Activated CD8-positive, alpha-beta memory T cell treated with anti-CD3 and anti-CD28 coated beads, Interleukin-2, amount 50 U/mL, for 48 hours (primary cell): Measurements from ENCODE around the gene ARSJ.

Source experiments
- DNase-seq: peaks from one replicate; pipeline ENCODE4 v3.0.0-alpha.2; 2020

ARSJ gene

DNA sequence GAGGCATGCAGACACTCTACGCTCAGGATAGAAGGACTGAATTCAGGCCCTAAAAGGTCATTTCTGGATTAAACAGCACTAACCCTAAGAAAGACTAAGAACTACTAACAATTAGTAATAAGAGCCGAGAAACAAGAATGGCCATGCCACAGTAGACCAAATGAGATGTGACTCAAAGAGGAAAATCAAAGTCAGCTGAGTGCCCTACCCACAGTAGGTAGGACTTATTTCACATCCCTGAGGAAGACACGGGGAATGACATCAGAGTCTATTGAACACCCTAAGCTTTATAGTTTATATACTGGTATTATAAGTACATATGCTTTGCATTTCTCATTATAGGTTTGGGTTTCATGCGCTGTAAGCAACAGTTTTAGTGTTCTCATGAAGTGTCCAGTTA is 2.7 kb upstream of the ARSJ start:
- DNase-seq, result no peak

DNA sequence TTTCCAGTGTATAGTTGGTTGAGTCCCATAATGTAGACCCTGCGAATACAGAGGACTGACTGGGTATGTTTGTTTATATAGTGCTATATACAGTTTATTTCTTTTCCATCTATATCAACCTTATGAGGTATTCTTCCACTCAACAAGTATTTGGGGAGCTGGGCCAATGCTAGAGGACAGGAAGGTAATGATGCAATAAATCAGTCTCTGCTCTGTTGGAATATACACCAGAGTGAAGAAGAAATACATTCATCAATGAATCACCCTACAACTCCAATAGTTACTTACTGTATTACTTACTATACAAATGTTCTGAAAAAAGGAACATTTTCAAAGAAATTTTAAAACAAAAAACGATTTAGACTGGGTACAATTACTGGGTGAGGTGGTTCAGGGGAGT is 2.1 kb upstream of the ARSJ start:
- no peak for DNase-seq

DNA sequence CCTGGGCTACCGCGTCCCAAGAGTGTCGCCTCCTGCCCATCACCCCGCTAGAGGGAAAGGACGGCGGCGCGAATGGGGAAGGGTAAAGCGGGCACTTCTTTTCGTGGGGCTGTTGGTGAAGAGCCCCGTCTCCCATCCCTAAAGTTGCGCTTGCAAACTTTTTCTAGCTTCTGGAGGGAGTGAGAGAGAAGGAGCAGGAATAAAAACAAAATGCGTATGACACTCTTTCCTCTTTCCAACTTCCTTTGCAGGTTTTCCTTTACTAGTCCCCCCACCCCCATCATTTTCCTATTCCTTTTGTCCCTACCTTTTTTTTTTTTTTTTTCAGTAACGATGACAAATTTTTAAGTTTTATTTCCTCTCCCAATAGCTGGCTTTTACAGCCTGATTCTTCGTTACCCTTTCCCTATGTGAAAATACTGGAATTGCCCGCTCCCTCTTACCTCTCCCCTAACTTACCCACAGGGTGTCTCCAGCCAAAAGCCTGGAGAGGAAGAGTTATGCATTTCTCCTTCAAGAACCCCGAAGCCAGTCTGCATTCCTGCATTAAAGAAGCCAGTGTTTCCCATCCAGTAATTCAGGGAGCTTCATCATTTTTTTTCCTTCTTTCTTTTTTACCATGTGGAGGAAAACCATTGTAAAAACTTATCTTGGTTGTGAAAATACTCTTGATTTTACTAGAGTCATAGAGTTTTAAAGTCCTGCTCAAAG is 613 bp upstream of the ARSJ start:
- DNase-seq, result no peak

DNA sequence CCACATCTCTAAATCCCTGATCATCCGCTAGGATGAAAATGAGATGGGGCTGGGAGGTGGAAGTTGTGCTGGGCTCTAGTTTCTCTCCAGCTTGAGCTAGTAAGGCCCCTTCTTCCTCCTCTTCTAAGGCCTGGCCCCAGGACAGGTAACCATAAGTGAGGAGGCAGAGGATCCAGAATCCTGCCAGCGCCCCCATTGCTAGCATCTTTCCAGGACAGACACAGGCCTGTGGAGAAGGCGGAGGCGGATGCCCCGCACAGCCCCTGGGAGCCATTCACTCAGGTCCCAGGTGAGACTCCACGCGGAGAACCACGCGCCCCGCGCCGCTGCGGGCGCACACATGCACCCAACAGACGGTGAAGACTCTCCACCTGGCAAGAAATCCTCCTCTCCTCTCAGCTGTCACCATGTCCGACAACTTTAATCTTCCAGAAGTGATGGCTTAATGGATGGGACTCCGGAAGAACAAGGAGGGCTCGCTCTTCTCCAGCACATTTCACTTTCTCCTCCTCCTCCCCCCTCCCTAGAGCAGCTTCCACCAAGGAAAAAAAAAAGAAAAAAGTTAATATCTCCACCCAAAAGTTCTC is 793 bp downstream of the ARSJ start:
- DNase-seq, result no peak

DNA sequence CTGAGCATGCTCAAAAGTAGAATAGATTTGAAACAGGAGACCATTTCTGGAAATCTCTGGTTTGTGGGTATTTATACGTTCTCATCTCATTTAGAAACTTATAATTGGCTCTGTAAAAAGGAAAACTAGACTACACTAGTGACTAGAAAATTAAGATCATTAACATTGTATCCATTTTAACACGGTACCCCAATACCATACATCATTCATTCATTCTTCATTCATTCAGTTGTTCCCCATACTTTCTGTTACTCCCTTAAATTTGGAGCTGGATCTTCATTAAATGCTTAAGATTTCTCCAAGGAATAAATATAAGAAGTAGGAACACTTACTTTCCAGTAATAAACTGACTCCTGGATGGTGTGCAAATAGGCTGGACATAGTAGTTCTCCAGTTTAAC is 1.3 kb downstream of the ARSJ start:
- no peak for DNase-seq

DNA sequence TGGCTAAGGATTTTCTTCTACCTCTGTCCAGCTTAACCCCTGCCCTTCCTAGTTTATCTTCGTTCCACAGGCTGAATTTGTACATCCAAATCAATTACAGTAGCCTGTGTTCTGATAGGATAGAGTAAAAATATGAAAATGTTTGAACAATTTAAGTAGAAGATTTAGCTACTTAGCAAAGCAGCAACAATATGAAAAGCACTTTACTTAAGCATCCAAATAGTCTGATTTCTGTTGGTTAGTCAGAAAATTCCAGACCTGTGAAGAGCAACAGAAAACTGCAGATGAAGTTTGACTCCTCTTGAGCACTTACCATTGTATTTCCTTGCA is 2.0 kb downstream of the ARSJ start:
- no peak for DNase-seq

DNA sequence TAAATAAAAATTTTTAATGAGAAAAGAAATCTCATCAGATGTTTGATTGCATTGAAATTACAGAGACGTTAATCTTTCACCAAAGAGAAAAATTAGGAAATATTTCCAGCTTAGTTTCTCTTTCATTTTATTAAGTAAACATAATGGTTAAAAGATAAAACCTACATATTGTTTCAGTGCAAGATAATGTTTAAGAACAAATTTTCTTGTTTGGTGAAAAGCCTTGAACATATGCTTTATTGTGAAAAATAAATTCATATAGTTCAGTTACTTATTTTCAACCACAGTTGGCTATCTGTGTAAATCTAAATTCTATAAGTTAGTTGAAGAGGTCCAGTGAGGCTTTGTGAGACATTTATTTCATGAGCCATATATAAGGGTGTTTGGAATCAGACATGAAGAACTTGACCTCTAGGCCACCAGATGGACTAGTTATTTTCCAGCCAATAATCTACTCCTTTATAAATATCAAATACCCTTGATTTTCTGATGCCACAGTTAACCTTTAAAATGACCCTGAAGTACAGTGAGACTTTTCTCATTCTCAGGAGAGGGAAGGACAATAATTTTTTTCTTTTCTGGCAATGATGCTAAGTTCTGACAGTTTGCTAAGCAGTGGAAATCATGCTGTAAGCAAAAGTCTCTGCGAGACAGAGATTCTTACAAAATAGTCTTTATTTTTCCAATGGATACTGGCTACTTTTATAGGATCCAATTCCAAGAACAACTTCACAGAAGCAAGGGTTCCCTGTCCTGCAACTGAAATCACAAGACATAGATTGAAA is 2.5 kb downstream of the ARSJ start:
- DNase-seq, result no peak

DNA sequence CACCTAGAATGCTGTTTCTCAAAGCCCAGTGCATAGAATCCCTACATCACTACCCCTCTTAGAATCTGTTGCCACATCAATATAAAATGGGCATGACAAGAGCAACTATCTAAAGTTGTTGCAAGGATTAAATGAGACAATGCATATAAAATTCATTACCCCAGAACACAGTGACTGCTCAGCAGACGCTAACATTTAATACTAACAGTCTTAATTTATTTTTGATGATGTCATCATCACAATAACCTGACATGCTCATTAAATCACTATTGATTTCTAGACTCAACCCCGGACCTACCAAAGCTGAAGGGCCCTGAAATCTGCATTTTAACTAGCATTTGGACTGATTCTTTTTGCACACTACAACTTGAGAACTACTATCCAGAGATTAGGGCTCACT is 3.9 kb downstream of the ARSJ start:
- no peak for DNase-seq

DNA sequence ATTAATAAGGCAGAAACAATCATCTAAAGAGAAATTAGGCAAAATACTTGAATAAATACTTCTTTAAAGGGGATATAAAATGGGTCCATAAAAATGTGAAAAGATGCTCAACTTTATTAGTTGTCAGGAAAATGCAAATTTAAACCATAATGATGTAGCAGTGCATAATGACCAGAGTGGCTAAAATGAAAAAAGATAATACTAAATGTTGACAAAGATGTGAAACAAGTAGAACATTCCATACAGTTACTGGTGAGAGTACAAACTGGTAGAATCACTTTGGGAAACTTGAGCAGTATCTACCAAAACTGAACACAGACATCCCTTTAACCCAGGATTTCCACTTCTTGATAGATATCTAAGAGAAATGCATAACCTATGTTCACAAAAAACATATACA is 5.0 kb downstream of the ARSJ start:
- DNase-seq, result no peak

DNA sequence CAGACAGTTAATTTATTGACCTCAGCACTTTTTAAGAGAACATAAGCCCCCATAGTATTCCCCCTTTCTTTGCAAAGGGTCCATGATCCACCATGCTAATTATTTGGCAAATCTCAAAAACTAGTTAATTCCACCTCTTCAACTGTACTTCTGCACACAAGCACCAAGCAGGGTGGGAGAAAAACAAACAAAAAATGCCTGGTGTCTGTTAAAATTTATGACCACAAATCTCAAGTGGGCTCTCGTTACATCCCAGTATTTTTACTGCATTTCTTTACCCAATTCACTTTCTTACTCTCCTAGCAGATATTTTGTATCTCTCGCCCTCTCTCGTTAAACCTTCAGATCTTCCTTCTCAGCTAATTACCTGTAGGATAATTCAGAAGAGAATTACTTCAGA is 6.1 kb downstream of the ARSJ start:
- no peak for DNase-seq

DNA sequence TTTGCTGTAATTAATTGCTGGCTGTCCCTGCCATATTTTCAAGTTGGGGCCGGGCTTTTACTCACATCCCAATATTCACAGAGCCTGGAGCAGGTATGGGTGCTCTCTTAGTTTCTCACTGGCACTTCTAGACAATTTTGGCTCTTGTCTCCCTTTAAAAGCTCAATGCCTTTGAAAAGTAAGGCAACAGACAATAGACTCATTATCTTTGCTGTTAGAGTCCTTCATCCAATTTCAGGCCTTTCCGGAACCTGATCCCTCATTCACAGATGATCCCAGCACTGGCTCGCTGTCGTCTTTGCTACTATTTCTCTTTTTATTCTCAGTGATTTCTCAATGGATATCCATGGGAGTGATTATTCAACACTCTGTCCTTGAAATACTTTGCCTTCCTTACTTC is 6.7 kb downstream of the ARSJ start:
- no peak for DNase-seq

DNA sequence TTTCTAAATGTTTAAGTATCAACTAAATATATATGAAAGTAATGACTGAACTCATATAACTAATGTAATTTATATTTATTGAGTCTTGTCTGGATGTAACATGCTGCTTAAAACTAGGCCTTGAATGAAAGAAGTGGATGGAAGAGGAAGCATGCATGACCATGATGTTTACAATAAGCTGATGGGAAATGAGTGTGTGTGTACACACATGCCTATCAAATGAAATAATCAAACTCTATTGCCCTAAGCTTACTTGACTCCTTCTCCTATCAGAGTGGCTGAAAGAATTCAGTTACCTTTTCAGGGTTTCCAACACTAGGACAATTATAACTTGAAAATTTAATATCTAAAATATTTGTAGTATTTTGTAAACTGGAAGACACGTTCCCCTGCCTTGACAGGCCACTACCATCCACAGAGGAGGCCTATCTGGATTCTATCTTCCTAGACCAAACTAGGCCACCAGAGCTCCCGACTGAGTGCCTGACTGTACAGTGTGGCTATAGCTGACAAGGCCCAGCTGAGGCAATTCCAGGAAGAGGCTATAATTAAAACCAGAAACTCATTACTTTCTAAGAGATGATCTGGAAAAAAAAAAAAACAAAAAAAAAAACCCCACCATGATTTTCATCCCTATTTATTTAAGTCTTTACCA is 7.6 kb downstream of the ARSJ start:
- no peak for DNase-seq

DNA sequence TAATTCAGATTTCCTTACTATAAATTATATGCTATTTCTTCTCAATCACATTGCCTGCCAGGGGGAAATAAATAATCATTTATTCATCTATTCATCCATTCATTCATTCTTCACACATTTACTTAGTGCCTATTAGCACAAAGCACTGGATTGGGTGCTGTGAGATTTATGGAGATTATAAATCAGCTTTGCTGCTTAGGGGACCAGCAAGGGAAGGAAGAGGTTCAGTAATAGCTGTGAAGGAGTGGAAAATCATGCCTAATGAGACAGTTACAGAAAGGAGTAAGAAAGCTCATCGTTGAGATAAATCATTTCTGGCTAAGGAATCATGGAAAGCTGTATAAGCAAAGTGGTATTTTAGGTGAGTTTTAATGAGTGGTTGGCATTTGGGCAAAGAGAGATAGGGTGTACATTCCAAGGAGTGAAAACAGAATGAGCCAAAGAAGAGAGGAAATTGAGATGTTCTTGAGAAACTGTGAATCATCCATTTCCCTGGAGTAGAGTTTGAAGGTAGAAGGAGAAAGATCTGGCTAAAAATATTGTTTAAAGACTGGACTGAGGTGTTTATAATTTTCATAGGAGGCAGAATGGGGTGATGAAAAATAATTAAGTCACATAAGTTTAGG is 9.6 kb downstream of the ARSJ start:
- DNase-seq, result no peak

DNA sequence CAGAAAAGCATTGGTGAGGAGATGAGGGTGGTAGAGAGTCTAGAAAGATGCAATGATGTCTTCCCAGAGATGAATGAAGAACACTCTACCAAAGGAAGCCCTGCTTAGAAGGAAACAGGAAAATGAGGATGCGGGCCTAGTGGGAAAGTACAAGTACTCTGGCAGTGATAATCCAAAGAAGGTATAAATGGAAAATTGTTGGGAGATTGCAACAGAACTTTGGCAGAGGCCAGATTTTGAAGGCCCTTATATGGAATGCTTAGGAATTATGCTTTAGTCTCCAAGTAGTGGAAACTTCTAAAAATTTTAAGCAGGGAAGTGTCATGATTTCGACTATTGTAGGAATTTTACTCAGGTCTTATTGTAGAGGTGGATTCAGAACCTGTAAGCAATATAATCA is 11.0 kb downstream of the ARSJ start:
- no peak for DNase-seq

DNA sequence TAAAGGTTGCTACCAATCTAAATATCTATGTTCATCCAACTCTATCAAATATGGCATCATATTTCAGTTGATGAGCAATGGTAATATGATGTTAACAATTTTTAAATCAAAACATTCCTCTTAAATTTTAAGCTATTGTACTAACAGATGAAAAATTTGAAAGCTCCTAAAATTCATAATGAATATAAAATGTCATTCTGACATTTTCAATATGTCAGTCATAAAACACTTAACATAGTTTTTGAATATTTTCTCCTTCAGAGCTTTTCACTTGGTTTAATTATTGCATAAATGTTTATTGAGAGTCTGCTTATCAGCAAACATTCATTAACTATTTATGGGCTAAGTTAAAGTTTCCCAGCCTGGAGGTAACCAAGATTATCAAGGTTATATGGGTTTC is 11.8 kb downstream of the ARSJ start:
- no peak for DNase-seq

DNA sequence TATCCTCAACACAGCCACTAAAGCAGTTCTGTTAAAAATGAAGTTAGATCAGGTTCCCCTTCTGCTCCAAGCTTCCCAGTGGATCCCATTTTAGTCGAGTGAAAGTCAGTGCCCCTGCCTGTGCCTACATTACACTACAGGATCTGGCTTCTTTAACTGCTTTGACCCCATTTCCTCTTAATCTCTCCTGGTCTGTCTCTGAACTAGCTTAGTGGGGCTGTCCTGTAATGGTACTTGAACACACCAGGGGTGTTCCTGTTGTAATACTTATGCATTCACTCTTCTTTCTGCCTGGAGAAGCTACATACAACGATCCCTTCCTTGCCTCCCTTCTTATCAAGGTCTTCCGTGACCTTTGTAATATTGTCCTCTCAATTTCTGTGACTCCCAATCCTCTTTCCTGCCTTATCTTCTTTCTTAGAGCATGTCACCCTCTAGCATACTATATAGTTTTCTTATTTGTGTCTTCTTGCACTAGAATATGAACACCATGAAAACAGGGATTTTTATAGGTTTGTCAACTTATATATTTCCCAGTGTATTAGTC is 16.7 kb downstream of the ARSJ start:
- no peak for DNase-seq

DNA sequence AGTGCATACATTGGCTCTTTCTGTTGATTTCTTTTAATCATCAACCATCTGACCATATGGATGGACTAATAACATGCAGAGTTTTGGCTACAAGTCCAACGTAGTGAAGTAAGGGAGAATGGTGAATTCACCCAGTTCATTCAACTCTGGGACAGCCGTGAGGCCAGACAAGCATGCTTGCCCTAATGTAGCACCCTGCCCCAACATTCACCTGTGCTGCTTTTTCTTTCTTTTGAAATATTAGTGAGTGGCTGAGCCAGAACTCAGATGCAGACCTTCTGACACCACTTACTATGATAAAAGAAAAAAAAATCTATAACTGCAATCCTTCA is 17.5 kb downstream of the ARSJ start:
- DNase-seq, result no peak

DNA sequence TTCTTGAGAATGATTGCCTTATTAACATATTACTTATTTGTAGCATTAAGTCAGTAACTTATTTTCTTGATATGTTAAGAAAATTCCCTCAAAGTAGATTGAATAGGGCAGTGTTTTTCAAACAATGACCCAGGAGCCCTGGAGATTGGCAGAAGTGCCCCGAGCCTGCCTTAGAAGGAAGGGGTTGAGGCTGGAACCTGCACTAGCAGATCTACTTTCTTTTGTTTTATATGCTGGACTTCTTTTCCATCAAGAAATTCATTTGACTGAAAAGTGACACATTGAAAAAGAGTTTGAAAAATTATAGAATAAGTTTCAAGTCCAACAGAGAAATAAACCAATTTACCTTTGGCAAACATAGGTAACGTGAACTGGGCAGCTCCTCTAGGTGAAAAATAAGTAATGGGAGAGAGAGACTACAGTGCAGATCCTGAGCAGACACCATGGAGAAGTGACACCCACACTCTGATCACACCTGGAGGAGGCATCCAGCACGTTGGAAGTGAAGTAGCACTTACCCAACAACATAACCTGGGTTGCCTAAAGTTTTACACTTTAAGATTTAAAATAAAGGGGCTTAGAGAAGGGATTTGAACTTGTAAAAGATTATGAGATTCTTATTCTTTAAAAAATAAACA is 18.6 kb downstream of the ARSJ start:
- no peak for DNase-seq

DNA sequence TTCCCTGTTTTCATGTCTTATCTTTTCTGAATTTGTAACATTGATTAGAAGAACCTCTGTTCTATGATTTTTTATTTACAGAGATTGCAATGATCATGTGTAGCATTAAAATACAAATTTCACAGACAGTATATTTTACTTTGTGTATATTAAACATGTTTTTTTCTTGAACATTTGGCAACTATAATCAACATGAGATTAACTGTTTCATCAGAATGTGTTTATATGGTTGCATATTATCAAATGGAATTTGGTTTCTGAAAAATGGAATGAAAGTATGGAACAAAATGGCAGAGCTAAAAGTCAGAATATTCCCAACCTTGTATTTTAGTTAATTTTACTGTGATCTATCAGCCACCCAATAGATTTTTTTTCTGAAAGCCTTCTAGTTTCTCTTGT is 19.9 kb downstream of the ARSJ start:
- DNase-seq, result no peak

DNA sequence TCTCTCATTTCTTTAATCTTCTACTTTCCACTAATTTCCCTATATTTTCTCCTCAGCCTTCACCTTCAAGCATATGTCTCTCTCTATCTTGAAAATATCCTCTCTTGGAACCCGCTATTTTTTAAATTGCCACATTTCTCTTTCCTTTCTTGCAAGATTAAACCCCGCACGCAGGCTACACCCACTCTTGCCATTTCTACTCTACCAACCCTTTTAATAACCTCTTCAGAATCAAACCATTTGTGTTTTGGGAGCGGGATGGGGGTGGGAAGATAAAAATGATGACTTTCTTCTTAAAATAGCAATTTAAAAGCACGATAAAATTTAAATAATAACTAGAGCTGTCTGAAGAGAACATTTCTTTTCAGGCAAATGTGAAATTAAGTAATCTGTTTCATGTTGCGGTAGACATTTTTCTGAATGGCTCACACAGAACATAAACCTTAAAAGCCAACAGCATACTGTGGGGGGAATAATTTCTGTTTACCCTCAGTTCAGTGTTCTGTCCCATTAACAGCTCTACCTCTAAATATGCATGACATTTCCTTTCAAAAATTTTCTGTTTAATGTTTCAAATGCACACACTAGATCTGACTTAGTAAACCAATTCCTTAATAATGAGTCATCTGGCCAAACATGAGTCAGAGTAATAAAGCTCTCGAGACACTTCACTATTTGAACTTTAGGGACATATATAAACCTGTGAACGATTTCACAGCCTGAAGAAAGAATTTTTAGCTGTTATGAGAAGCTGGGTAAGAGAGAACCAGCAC is 20.5 kb downstream of the ARSJ start:
- no peak for DNase-seq

DNA sequence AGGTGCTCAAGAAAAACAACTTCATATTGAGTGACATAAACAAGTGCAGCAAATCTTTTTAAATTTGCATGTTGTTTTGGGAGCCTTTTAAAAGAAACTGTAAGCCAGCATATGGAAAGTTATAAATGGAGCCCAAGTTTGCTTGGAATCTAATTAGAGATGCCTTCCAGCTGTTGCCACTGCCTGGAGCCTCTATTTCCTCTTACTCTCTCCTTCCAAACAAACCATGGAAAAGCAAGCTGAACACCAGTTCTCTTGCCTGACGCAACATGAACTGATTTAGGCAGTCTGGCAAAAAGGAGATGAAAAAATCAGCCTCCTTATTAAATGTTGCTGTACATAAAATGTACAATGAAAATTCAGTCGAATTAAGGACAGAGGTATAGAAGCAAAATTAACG is 21.5 kb downstream of the ARSJ start:
- DNase-seq, result no peak

DNA sequence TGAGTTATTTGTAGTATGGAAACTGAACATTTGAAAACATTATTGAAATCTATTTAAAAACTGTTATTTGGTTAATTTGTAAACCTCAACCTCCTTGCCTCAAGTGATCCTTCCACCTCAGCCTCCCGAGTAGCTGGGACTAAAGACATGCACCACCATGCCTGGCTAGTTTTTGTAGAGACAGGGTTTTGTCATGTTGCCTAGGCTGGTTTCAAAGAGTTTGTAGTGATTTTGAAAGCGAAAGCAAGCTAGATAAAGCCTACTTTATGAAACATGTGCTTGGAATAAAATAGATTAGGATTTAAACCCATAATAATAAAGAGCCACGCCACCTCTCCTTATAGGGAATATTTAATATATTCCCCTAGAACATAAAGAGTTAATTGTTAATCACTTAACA is 23.5 kb downstream of the ARSJ start:
- no peak for DNase-seq
